Calu3 (cell line): ENCODE data around the gene PNMT. TPM values are rescaled to one million over a fixed set of nuclear protein-coding genes. Genes with fewer than 3 reads are reported as not detected.

Source experiments
- BruUV-seq: library from RNA; stranded (reverse); fragments of 400-500 nt; replicated peaks from 2 replicates; lab custom pipeline; 2021; lab: Mats Ljungman, UMichigan
- CTCF ChIA-PET: fragments of 300-600 bp; sonication (Branson Sonifier 250); formaldehyde crosslinking; loops from one replicate; lab custom pipeline; 2022; ENCODE audit warnings: antibody characterized with exemption; lab: Charles Lee
- DNase-seq: peaks from one replicate; pipeline ENCODE4 v3.0.0; 2022
- H3K27ac Mint-ChIP-seq: one replicate; pipeline ENCODE4 v1.8.0; 2022; ENCODE audit warnings: mixed read lengths; ENCODE audit not compliant: unreplicated experiment
- H3K27me3 Mint-ChIP-seq: one replicate; pipeline ENCODE4 v1.8.0; 2022; ENCODE audit warnings: mixed read lengths; ENCODE audit not compliant: unreplicated experiment
- H3K36me3 Mint-ChIP-seq: one replicate; pipeline ENCODE4 v1.8.0; 2022; ENCODE audit warnings: mild to moderate bottlenecking, moderate library complexity, mixed read lengths; ENCODE audit not compliant: insufficient read depth, unreplicated experiment
- H3K4me1 Mint-ChIP-seq: one replicate; pipeline ENCODE4 v1.8.0; 2022; ENCODE audit warnings: mild to moderate bottlenecking, low read depth, mixed read lengths; ENCODE audit not compliant: unreplicated experiment
- H3K4me3 Mint-ChIP-seq: one replicate; pipeline ENCODE4 v1.8.0; 2022; ENCODE audit warnings: mild to moderate bottlenecking, low read depth, moderate library complexity, mixed read lengths; ENCODE audit not compliant: unreplicated experiment
- H3K9me3 Mint-ChIP-seq: one replicate; pipeline ENCODE4 v1.8.0; 2022; ENCODE audit warnings: low read depth, mixed read lengths; ENCODE audit not compliant: unreplicated experiment
- intact Hi-C: fragments of 100-400 bp; cut with micrococcal nuclease; formaldehyde crosslinking; loops from one replicate; pipeline ENCODE4 v1.10.0; 2022; ENCODE audit not compliant: unreplicated experiment
- total RNA-seq: library from RNA; stranded (reverse); gene quantifications from 2 replicates; pipeline ENCODE4 v1.2.3, GENCODE V29; 2022
- TF ChIP-seq, protein P1 (sequence below): fragments of 200-600 bp; IDR thresholded peaks from one replicate; pipeline ENCODE4 v1.8.0; 2022; ENCODE audit warnings: antibody characterized with exemption; ENCODE audit not compliant: unreplicated experiment

Gene PNMT
- total RNA-seq, 1 experiment from 2014 or later = 1.3 TPM

GRCh38 chr17:39658346-39658745, 9.9 kb upstream of the PNMT start:
- peaks cover 22% of the 10 kb centered on the region for H3K4me1 Mint-ChIP-seq
- intact Hi-C loops = no loop called here
- H3K27me3 Mint-ChIP-seq = no peaks in the 10 kb centered on the region
- CTCF ChIA-PET = interaction anchor here (0.5 to 161.2 kb wide), 11 partner anchors 32 to 818 kb away, joined by 3 to 42089 read pairs (median 13); partner anchors contain the start of genes ERBB2, GRB7, GSDMA and GSDMB
- no peak overlapping the region for H3K4me3 Mint-ChIP-seq
- TF ChIP-seq, protein P1, sequence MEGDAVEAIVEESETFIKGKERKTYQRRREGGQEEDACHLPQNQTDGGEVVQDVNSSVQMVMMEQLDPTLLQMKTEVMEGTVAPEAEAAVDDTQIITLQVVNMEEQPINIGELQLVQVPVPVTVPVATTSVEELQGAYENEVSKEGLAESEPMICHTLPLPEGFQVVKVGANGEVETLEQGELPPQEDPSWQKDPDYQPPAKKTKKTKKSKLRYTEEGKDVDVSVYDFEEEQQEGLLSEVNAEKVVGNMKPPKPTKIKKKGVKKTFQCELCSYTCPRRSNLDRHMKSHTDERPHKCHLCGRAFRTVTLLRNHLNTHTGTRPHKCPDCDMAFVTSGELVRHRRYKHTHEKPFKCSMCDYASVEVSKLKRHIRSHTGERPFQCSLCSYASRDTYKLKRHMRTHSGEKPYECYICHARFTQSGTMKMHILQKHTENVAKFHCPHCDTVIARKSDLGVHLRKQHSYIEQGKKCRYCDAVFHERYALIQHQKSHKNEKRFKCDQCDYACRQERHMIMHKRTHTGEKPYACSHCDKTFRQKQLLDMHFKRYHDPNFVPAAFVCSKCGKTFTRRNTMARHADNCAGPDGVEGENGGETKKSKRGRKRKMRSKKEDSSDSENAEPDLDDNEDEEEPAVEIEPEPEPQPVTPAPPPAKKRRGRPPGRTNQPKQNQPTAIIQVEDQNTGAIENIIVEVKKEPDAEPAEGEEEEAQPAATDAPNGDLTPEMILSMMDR = no peak
- BruUV-seq = no TSS peak
- DNase-seq = no peak
- H3K9me3 Mint-ChIP-seq = no peaks in the 10 kb centered on the region
- peaks cover 89% of the 10 kb centered on the region for H3K36me3 Mint-ChIP-seq
- no peak overlapping the region for H3K27ac Mint-ChIP-seq

GRCh38 chr17:39658760-39659159, 9.5 kb upstream of the PNMT start:
- Mint-ChIP-seq H3K36me3 (peaks cover 89% of the 10 kb centered on the region), H3K9me3 (no peaks in the 10 kb centered on the region), H3K4me3 (no peak overlapping the region), H3K27ac (no peak overlapping the region), H3K4me1 (peaks cover 22% of the 10 kb centered on the region), H3K27me3 (no peaks in the 10 kb centered on the region)
- BruUV-seq = no TSS peak
- intact Hi-C loops = no loop called here
- DNase-seq = no peak
- TF ChIP-seq, protein P1 = no peak
- CTCF ChIA-PET = interaction anchor here (0.6 to 161.2 kb wide), 9 partner anchors 32 to 308 kb away, joined by 3 to 42089 read pairs (median 254); partner anchors contain the start of genes ERBB2, GRB7, GSDMA and GSDMB

DNA sequence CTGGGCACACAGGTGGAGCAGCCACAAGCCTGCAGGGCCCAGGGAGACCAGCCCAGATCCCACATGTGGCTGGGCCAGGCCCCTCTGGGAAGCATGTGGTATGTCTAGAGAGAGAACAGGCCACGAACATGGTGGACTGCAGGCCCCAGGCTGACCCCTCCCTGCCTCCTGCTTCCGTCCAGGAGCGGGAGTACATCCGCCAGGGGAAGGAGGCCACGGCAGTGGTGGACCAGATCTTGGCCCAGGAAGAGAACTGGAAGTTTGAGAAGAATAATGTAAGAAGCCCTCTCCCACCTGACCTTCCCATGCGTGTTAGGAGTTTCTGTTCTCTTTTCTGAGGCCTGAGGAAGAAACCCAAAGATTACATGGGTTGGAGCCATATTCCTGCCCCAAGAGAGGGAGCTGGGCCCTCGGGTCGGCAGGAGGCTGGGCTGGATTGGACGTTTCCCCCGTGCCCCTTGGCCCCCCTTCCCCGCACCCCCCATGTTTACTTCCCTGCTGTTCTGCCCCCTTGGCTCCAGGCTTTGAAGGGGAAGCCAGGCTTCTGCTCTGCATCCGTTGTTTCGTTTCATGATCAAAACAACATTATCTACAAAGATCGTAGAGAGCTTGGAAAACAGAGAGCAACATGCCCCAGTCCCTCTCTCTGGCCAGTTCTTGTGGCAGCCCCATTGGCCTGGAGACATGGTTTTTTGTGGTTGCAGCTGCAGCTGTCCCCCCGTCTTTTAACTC, 8.8 kb upstream of the PNMT start:
- H3K27ac Mint-ChIP-seq = no peak overlapping the region
- CTCF ChIA-PET = interaction anchor here (0.5 to 161.2 kb wide), 12 partner anchors 39 to 1897 kb away, joined by 3 to 42089 read pairs (median 7); partner anchors contain the start of genes ERBB2, GRB7, GSDMA and GSDMB

DNA sequence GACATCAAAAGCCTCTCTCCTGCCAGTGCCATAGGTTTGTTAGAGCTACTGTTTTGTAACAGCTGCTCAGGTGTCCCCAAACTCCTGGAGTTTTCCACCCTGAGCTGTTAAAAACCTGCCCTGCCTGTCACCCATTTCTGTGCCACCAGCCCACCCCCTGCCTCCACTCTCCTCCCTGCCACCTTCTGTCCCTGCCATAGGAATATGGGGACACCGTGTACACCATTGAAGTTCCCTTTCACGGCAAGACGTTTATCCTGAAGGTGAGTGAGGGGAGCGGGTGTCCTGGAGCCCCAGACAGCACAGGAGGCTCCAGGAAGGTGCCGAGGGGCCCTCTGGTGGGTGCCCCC, 8.3 kb upstream of the PNMT start:
- TF ChIP-seq, protein P1 = no peak
- CTCF ChIA-PET = interaction anchor here (0.5 to 161.2 kb wide), 12 partner anchors 39 to 1898 kb away, joined by 3 to 42089 read pairs (median 7); partner anchors contain the start of genes ERBB2, GRB7, GSDMA and GSDMB
- no peak overlapping the region for H3K27ac Mint-ChIP-seq
- intact Hi-C loops = no loop called here
- no TSS peak for BruUV-seq
- no peak for DNase-seq
- no peaks in the 10 kb centered on the region for H3K9me3 Mint-ChIP-seq
- no peak overlapping the region for H3K4me3 Mint-ChIP-seq
- peaks cover 92% of the 10 kb centered on the region for H3K36me3 Mint-ChIP-seq
- H3K4me1 Mint-ChIP-seq = peaks cover 32% of the 10 kb centered on the region
- H3K27me3 Mint-ChIP-seq = no peaks in the 10 kb centered on the region

More for the DNA sequence above, 8.8 kb upstream of the PNMT start:
- H3K4me1 Mint-ChIP-seq = peaks cover 26% of the 10 kb centered on the region
- no TSS peak for BruUV-seq
- TF ChIP-seq, protein P1 = no peak
- H3K36me3 Mint-ChIP-seq = peaks cover 92% of the 10 kb centered on the region
- no peaks in the 10 kb centered on the region for H3K9me3 Mint-ChIP-seq
- intact Hi-C loops = no loop called here
- no peak overlapping the region for H3K4me3 Mint-ChIP-seq
- peak; percentile 83 for DNase-seq
- no peaks in the 10 kb centered on the region for H3K27me3 Mint-ChIP-seq
